Vagina (tissue), 2 donors: ENCODE results near the gene TUBB.

Experiments
- POLR2A ChIP-seq, 2 donors: fragments of 450-650 bp; IDR thresholded peaks; one replicate each; pipeline ENCODE4 v1.6.1; 2017; ENCODE audit warnings: antibody characterized with exemption in 2 of 2, mild to moderate bottlenecking in 2 of 2, moderate library complexity in 2 of 2
- POLR2AphosphoS5 ChIP-seq, 2 donors: sonication (generic); formaldehyde crosslinking; IDR thresholded peaks; one replicate each; pipeline ENCODE4 v1.9.0; 2017; ENCODE audit warnings: antibody characterized with exemption in 2 of 2, mild to moderate bottlenecking in 2 of 2, low read depth in 1 of 2; ENCODE audit not compliant: insufficient read depth in 1 of 2
- TF ChIP-seq, protein P1 (sequence below), 3 experiments: fragments of 450-650 bp in 2 of 3; fragments of 200-600 bp in 1 of 3; sonication (generic) in 1 of 3; IDR thresholded peaks; one replicate each; pipeline ENCODE4 v1.5.1; 2017 to 2019; ENCODE audit warnings: antibody characterized with exemption in 3 of 3, mild to moderate bottlenecking in 2 of 3, moderate library complexity in 2 of 3

DNA sequence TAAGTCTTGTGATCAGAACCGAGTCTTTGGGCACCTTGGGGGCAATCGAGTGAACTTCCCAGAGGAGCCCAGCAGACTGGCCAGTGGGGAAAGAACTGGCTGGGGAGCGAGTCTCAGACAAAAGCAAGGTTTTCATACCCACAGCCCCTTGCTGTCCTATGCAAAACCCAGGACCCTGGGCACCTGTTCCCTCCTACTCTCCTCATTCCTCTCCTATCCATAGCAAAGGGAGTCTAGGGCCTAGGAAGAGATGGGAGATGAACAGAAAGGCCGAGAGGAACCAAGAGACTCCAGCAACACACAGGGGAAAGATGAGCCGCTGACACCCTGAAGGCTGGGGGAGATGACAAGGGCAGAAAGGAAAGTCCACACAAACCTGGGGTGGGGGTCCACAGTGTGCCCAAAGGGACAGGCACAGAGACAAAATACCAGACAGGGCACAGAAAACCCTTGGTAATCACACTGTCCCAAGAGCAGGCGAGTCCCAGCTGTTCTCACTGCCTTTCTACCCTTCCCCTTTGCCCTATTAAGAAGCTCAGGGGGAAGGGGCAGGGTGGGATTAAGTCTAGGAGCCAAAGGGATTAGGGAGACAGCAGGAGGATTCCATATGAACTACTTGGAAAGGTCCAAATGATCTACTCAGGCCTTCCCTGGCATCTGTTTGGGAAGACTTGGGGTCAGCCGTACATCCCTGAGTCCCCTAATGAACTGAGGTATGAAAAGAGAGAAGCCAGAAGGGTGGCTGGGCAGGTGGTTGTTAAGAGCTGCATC lies 40.2 kb upstream of the TUBB start:
- TF ChIP-seq, protein P1, sequence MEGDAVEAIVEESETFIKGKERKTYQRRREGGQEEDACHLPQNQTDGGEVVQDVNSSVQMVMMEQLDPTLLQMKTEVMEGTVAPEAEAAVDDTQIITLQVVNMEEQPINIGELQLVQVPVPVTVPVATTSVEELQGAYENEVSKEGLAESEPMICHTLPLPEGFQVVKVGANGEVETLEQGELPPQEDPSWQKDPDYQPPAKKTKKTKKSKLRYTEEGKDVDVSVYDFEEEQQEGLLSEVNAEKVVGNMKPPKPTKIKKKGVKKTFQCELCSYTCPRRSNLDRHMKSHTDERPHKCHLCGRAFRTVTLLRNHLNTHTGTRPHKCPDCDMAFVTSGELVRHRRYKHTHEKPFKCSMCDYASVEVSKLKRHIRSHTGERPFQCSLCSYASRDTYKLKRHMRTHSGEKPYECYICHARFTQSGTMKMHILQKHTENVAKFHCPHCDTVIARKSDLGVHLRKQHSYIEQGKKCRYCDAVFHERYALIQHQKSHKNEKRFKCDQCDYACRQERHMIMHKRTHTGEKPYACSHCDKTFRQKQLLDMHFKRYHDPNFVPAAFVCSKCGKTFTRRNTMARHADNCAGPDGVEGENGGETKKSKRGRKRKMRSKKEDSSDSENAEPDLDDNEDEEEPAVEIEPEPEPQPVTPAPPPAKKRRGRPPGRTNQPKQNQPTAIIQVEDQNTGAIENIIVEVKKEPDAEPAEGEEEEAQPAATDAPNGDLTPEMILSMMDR (IDR thresholded peaks at IDR 0.05): no peak
- TF ChIP-seq POLR2A (IDR thresholded peaks at IDR 0.05) (no peak), POLR2AphosphoS5 (IDR thresholded peaks at IDR 0.05; ENCODE audit: insufficient read depth in 1 of 2, low read depth in 1 of 2) (no peak)
